Activated T-cell treated with anti-CD3 and anti-CD28 coated beads for 1 hour (primary cell): ENCODE results near the gene HS3ST5.

Experiments
- DNase-seq: peaks from one replicate; pipeline ENCODE4 v3.0.0-alpha.2; 2020; ENCODE audit warnings: low read depth

HS3ST5 gene

GRCh38 chr6:114195027-114195365, 147.8 kb downstream of the HS3ST5 start:
- no peak for DNase-seq

- DNase-seq = no peak
Measured at GRCh38 chr6:114194362-114195026, 148.3 kb downstream of the HS3ST5 start.

GRCh38 chr6:114187563-114187962, 155.3 kb downstream of the HS3ST5 start:
- DNase-seq = no peak

- DNase-seq = no peak
Measured at GRCh38 chr6:114181664-114182063, 161.2 kb downstream of the HS3ST5 start.

- DNase-seq = no peak
Measured at GRCh38 chr6:114179411-114179810, 163.4 kb downstream of the HS3ST5 start.

GRCh38 chr6:114176726-114177125, 166.1 kb downstream of the HS3ST5 start:
- no peak for DNase-seq

- DNase-seq = no peak
Measured at GRCh38 chr6:114172576-114173260, 170.1 kb downstream of the HS3ST5 start.

GRCh38 chr6:114171473-114171872, 171.3 kb downstream of the HS3ST5 start:
- DNase-seq = no peak

- DNase-seq = no peak
Measured at GRCh38 chr6:114170958-114171387, 171.8 kb downstream of the HS3ST5 start.

- no peak for DNase-seq
Measured at GRCh38 chr6:114170372-114170771, 172.5 kb downstream of the HS3ST5 start.

- no peak for DNase-seq
Measured at GRCh38 chr6:114169763-114170162, 173.1 kb downstream of the HS3ST5 start.

GRCh38 chr6:114167583-114168576, 174.9 kb downstream of the HS3ST5 start:
- DNase-seq = no peak

- no peak for DNase-seq
Measured at GRCh38 chr6:114164207-114164606, 178.6 kb downstream of the HS3ST5 start.

GRCh38 chr6:114162691-114163347, 180.0 kb downstream of the HS3ST5 start:
- no peak for DNase-seq

GRCh38 chr6:114160881-114161280, 181.9 kb downstream of the HS3ST5 start:
- DNase-seq = no peak

- DNase-seq = no peak
Measured at GRCh38 chr6:114159727-114160126, 183.1 kb downstream of the HS3ST5 start.

GRCh38 chr6:114158838-114159694, 183.8 kb downstream of the HS3ST5 start:
- no peak for DNase-seq

GRCh38 chr6:114158411-114158810, 184.4 kb downstream of the HS3ST5 start:
- no peak for DNase-seq

- no peak for DNase-seq
Measured at GRCh38 chr6:114157848-114158247, 185.0 kb downstream of the HS3ST5 start.

GRCh38 chr6:114155763-114156162, 187.1 kb downstream of the HS3ST5 start:
- DNase-seq = no peak

GRCh38 chr6:114154812-114155211, 188.0 kb downstream of the HS3ST5 start:
- DNase-seq = no peak
